ENCODE data around the gene MRPL9. TPM values are rescaled to one million over a fixed set of nuclear protein-coding genes. Genes with fewer than 3 reads are reported as not detected.
"Not testable (repeated sequence)": the region's sequence is repeated elsewhere in the genome, so short reads cannot be mapped to it uniquely, and the experiment has no call there.

MRPL9 gene
- total RNA-seq, 1 donor from 2014 or later: 59.9 TPM

DNA sequence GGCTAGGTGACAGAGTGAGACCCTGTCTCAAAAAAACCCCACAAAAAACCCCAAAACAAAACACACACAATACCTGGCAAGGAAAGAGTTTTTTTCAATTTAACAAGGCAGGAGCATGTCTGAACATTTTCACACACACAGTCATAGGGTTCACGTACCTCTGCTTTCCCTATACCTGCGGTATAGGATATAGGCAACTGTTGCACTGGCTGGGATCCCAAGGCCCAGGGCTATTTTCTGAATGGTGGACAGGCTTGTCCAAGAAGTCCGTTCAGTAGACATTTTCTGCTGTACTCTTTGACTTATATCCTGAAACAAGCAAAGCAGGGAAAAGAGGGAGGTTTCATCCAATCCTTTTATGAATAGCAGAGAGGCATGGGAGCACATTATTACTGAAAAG is 19.4 kb upstream of the MRPL9 start:
- intact Hi-C loops (cut with DNase I): no loop called here
- TF ChIP-seq CTCF (IDR thresholded peaks at IDR 0.05): no peak
- DNase-seq: no peak

DNA sequence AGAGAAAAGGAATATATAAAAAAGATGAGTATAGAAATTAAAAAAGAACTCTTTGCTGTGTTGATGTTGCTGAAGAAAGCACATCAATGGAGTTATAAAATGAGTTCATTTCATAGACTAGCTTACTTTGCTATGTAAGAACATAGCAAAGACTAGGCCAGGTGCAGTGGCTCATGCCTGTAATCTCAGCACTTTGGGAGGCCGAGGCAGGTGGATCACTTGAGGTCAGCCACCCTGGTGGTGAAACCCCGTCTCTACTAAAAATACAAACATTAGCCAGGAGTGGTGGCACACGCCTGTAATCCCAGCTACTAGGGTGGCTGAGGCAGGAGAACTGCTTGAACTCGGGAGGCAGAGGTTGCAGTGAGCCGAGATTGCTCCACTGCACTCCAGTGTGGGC is 18.7 kb upstream of the MRPL9 start:
- peaks cover 42% of the 10 kb centered on the region for H3K36me3 ChIP-seq
- intact Hi-C loops (cut with DNase I); DNase-seq; H3K4me3 ChIP-seq; ATAC-seq; H3K9me3 ChIP-seq; H3K27me3 ChIP-seq (ENCODE audit: low read depth); H3K27ac ChIP-seq; H3K4me1 ChIP-seq: not testable (repeated sequence)

More for the DNA sequence above, 19.4 kb upstream of the MRPL9 start:
- H3K9me3 ChIP-seq: no peaks in the 10 kb centered on the region
- H3K4me3 ChIP-seq: no peak overlapping the region
- peaks cover 40% of the 10 kb centered on the region for H3K36me3 ChIP-seq
- no peak overlapping the region for H3K27ac ChIP-seq
- peaks cover 9% of the 10 kb centered on the region for H3K4me1 ChIP-seq
- ATAC-seq: no peak
- H3K27me3 ChIP-seq (ENCODE audit: low read depth): no peaks in the 10 kb centered on the region

DNA sequence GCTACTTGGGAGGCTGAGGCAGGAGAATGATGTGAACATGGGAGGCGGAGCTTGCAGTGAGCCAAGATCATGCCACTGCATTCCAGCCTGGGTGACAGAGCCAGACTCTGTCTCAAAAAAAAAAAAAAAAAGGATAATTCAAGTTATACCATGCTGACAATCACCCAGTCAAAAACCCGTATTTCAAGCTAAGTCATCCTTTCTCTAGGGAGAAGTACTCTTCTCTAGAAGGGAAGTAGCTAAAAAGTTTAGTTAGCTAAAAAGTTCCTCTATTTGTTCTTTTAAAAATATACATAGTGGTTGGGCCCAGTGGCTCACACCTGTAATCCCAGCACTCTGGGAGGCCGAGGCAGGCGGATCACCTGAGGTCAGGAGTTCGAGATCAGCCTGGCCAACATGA is 17.4 kb upstream of the MRPL9 start:
- H3K27me3 ChIP-seq (ENCODE audit: low read depth); H3K4me1 ChIP-seq; DNase-seq; ATAC-seq; H3K9me3 ChIP-seq; H3K4me3 ChIP-seq; intact Hi-C loops (cut with DNase I); H3K27ac ChIP-seq: not testable (repeated sequence)
- H3K36me3 ChIP-seq: peaks cover 55% of the 10 kb centered on the region

DNA sequence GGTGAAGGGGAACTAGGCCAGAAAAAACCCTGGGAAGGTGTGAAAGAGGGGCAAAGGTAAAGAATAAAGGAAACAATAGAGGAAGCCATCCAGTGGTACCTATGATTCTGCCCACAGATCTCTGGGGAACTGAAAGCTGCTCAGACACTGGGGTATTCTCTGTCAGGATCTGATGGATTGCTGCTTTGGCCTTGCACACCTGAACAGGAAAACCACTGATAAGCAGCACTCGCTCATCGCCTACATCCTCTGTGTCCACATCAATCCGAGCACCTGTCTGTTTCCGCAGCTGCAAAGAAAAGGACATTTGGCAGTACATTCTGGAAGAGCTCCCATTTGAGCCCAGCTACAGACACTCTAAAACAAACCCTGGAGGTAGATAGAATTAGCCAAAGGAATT is 16.6 kb upstream of the MRPL9 start:
- no peak overlapping the region for H3K27ac ChIP-seq
- no peak overlapping the region for H3K4me3 ChIP-seq
- H3K36me3 ChIP-seq: peaks cover 64% of the 10 kb centered on the region
- peaks cover 9% of the 10 kb centered on the region for H3K4me1 ChIP-seq
- intact Hi-C loops (cut with DNase I): no loop called here
- DNase-seq (no peak), ATAC-seq (no peak)
- H3K9me3 ChIP-seq: no peaks in the 10 kb centered on the region
- no peak for TF ChIP-seq CTCF (IDR thresholded peaks at IDR 0.05)
- no peaks in the 10 kb centered on the region for H3K27me3 ChIP-seq (ENCODE audit: low read depth)

- H3K4me1 ChIP-seq: no peaks in the 10 kb centered on the region
- no peak overlapping the region for H3K27ac ChIP-seq
- no peaks in the 10 kb centered on the region for H3K9me3 ChIP-seq
- intact Hi-C loops (cut with DNase I): no loop called here
- no peak for ATAC-seq
- no peak overlapping the region for H3K4me3 ChIP-seq
- H3K27me3 ChIP-seq (ENCODE audit: low read depth): no peaks in the 10 kb centered on the region
- no peak for TF ChIP-seq CTCF (IDR thresholded peaks at IDR 0.05)
- peaks cover 78% of the 10 kb centered on the region for H3K36me3 ChIP-seq
- no peak for DNase-seq
These were observed 14.0 kb upstream of the MRPL9 start for GRCh38 chr1:151777317-151777716.

DNA sequence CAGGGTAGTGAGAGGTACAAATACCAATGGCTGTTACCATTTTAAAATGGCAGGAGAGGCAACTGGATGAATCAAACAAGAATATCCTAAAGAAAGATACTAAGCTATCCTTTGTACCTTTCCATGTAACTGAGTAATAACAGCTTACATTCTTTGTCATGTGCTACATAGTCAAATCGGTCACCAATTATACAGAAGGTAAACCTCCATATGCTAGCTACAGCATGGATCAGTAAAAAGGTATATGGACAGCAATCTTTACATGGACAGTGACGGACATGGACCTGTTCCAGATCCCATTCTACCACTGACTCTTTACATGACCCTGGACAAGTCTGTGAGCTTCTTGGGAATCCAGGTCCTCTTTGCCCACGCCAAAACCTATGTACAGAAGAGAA is 13.4 kb upstream of the MRPL9 start:
- H3K4me3 ChIP-seq: no peak overlapping the region
- DNase-seq (no peak), ATAC-seq (no peak)
- peaks cover 71% of the 10 kb centered on the region for H3K36me3 ChIP-seq
- no peaks in the 10 kb centered on the region for H3K4me1 ChIP-seq
- no peak overlapping the region for H3K27ac ChIP-seq
- intact Hi-C loops (cut with DNase I): no loop called here
- TF ChIP-seq CTCF (IDR thresholded peaks at IDR 0.05): no peak
- H3K27me3 ChIP-seq (ENCODE audit: low read depth): no peaks in the 10 kb centered on the region
- no peaks in the 10 kb centered on the region for H3K9me3 ChIP-seq
